Panc1 (cell line): Measurements from ENCODE around the gene HSPBP1. TPM values are rescaled to one million over a fixed set of nuclear protein-coding genes. Genes with fewer than 3 reads are reported as not detected.

Experiments
- ATAC-seq: fragments of 200-7000 bp; cut with Tn5 transposase; 2 replicates; pipeline ENCODE4 v1.9.1; 2020; ENCODE audit warnings: mild to moderate bottlenecking, moderate library complexity
- BruUV-seq: library from RNA; stranded (reverse); fragments of 400-500 nt; replicated peaks from 2 replicates; lab custom pipeline; 2021; lab: Mats Ljungman, UMichigan
- CTCF ChIA-PET: fragments of 300-600 bp; sonication (Branson Sonifier 250); formaldehyde crosslinking; loops from one replicate; lab custom pipeline; 2022; ENCODE audit warnings: antibody characterized with exemption; lab: Charles Lee
- POLR2A ChIA-PET: fragments of 300-600 bp; sonication (Branson Sonifier 250); formaldehyde crosslinking; loops from one replicate; lab custom pipeline; 2022; ENCODE audit warnings: antibody characterized with exemption; lab: Charles Lee
- DNase-seq: peaks from one replicate; pipeline ENCODE4 v3.0.0-alpha.2; 2010; ENCODE audit warnings: low read depth, low spot score
- H3K27ac ChIP-seq: 2 replicates; pipeline ENCODE4 v1.5.1; 2011; ENCODE audit warnings: mild to moderate bottlenecking, low read length, inconsistent platforms
- H3K27me3 ChIP-seq: fragments of 200-500 bp; sonication (Bioruptor generic); 2 replicates; pipeline ENCODE4 v1.6.0; 2014; ENCODE audit warnings: low read length, inconsistent platforms; ENCODE audit not compliant: control insufficient read depth, insufficient read depth
- H3K36me3 ChIP-seq: fragments of 200-500 bp; sonication (Bioruptor generic); 2 replicates; pipeline ENCODE4 v1.5.1; 2014; ENCODE audit warnings: inconsistent platforms, mild to moderate bottlenecking, low read length, moderate library complexity; ENCODE audit not compliant: control insufficient read depth, insufficient read depth
- H3K4me1 ChIP-seq: 2 replicates; pipeline ENCODE4 v1.5.1; 2011; ENCODE audit warnings: inconsistent platforms, mild to moderate bottlenecking, low read length, moderate library complexity; ENCODE audit not compliant: control insufficient read depth, insufficient read depth
- H3K4me3 ChIP-seq, 2 experiments: 2 replicates each; pipeline ENCODE4 v1.5.1; 2011 to 2012; ENCODE audit warnings: low read depth in 2 of 2, low read length in 2 of 2, mild to moderate bottlenecking in 2 of 2, inconsistent platforms in 1 of 2, moderate library complexity in 1 of 2
- H3K9me3 ChIP-seq: fragments of 200-500 bp; sonication (Bioruptor generic); 2 replicates; pipeline ENCODE4 v1.5.1; 2014; ENCODE audit warnings: low read depth, mild to moderate bottlenecking, inconsistent platforms, low read length, moderate library complexity; ENCODE audit not compliant: control insufficient read depth, insufficient read depth
- CTCF ChIP-seq: fragments of 450-650 bp; IDR thresholded peaks from 2 replicates; pipeline ENCODE4 v1.5.1; 2017; ENCODE audit warnings: mild to moderate bottlenecking
- POLR2AphosphoS5 ChIP-seq: IDR thresholded peaks from 2 replicates; pipeline ENCODE4 v1.6.1; 2012; ENCODE audit warnings: mild to moderate bottlenecking, low read depth, low read length, moderate library complexity
- REST ChIP-seq, 2 experiments: IDR thresholded peaks; 2 replicates each; pipeline ENCODE4 v1.6.1; 2011 to 2012; ENCODE audit warnings: low read depth in 2 of 2, control low read depth in 1 of 2, low read length in 1 of 2, mild to moderate bottlenecking in 1 of 2, moderate library complexity in 1 of 2; ENCODE audit not compliant: insufficient read depth in 1 of 2
- SIN3A ChIP-seq: IDR thresholded peaks from 2 replicates; pipeline ENCODE4 v1.6.1; 2012; ENCODE audit warnings: low read depth, mild to moderate bottlenecking, low read length, moderate library complexity, borderline replicate concordance; ENCODE audit not compliant: insufficient read depth
- TCF7L2 ChIP-seq: IDR thresholded peaks from 2 replicates; pipeline ENCODE4 v1.6.1; 2011; ENCODE audit warnings: mild to moderate bottlenecking, low read depth, low read length, inconsistent platforms
- in situ Hi-C: cut with HindIII; loops from 2 replicates; pipeline ENCODE4 v1.10.0; 2016; ENCODE audit warnings: low sequenced_read_pairs, low pct_unique_long_range_greater_than_20kb
- intact Hi-C: fragments of 100-400 bp; cut with micrococcal nuclease; formaldehyde crosslinking; loops from one replicate; pipeline ENCODE4 v1.10.0; 2022; ENCODE audit not compliant: unreplicated experiment
- total RNA-seq: library from RNA; stranded (reverse); gene quantifications from one replicate; pipeline ENCODE4 v1.2.1, GENCODE V29; 2021; ENCODE audit not compliant: unreplicated experiment

The HSPBP1 gene
- total RNA-seq, 1 experiment from 2014 or later, result 84.2 TPM

- ATAC-seq, result no peak
- CTCF ChIA-PET, result no interaction called here
- intact Hi-C loops, result no loop called here
Observed at GRCh38 chr19:55289117-55289796, 9.3 kb upstream of the HSPBP1 start.

GRCh38 chr19:55287361-55288079 is 7.6 kb upstream of the HSPBP1 start:
- Histone ChIP-seq H3K4me1 (peaks cover 10% of the 10 kb centered on the region), H3K27ac (no peak overlapping the region), H3K36me3 (no peaks in the 10 kb centered on the region), H3K27me3 (no peaks in the 10 kb centered on the region), H3K4me3 (no peak overlapping the region), H3K9me3 (no peaks in the 10 kb centered on the region)
- intact Hi-C loops (no loop called here), in situ Hi-C loops (no loop called here)
- no peak for DNase-seq
- TF ChIP-seq CTCF (no peak), TCF7L2 (no peak)
- no peak for ATAC-seq
- CTCF ChIA-PET, result no interaction called here
- BruUV-seq, result no TSS peak
- POLR2A ChIA-PET, result no interaction called here

More at GRCh38 chr19:55289117-55289796, 9.3 kb upstream of the HSPBP1 start:
- Histone ChIP-seq H3K27ac (no peak overlapping the region), H3K27me3 (no peaks in the 10 kb centered on the region), H3K4me3 (no peak overlapping the region), H3K36me3 (no peaks in the 10 kb centered on the region), H3K4me1 (peaks cover 10% of the 10 kb centered on the region), H3K9me3 (no peaks in the 10 kb centered on the region)
- POLR2A ChIA-PET, result no interaction called here
- in situ Hi-C loops, result no loop called here
- no peak for DNase-seq
- TF ChIP-seq REST (IDR thresholded peaks at IDR 0.05; ENCODE audit: insufficient read depth in 1 of 2, low read depth in 2 of 2, low read length in 1 of 2) (no peak), TCF7L2 (no peak), SIN3A (no peak), POLR2AphosphoS5 (no peak), CTCF (no peak)
- BruUV-seq, result no TSS peak
